ENCODE data around the gene MARVELD3.
"Not testable (repeated sequence)": the region's sequence is repeated elsewhere in the genome, so short reads cannot be mapped to it uniquely, and the experiment has no call there.

MARVELD3 gene

DNA sequence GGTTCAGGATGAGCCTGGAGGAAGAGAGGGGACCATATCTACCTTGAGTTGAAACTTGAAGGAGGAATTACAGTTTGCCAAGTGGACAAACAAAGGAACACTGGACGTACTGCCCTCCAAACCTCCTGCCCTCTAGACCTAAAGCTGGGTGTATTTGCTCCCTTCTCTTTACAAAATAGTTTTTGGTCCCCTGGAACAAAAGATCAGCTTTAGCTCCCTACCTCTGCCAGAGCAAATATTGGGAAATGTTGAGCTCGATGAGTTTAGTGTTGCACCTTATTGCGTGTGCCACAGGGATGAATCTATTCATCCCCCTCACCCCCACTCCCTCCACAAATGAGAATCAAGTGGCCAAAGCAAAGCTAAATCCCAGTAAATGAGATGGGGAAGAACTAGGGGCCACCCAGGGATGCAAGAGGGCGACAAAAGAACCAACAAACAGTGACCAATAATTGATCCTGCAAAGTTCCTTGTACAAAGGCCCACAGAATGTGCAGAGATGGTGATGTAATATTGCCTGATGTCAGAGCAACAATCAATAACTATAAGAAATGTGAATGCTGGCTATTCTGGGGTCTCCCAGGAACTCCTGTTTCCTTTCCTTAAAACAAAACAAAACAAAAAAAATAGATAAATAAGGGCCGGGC is 31.9 kb upstream of the MARVELD3 start:
- no peaks in the 10 kb centered on the region for H3K27me3 ChIP-seq (ENCODE audit: insufficient read depth, low read length, poor library complexity, severe bottlenecking)
- H3K4me3 ChIP-seq (ENCODE audit: low read length, poor library complexity, severe bottlenecking) = no peak overlapping the region
- no peaks in the 10 kb centered on the region for H3K36me3 ChIP-seq (ENCODE audit: insufficient read depth, low read length)
- no peaks in the 10 kb centered on the region for H3K9me3 ChIP-seq (ENCODE audit: insufficient read depth, low read depth, low read length)
- no peaks in the 10 kb centered on the region for H3K4me1 ChIP-seq (ENCODE audit: insufficient read depth, low read length, poor library complexity, severe bottlenecking)
- TF ChIP-seq, protein P1, sequence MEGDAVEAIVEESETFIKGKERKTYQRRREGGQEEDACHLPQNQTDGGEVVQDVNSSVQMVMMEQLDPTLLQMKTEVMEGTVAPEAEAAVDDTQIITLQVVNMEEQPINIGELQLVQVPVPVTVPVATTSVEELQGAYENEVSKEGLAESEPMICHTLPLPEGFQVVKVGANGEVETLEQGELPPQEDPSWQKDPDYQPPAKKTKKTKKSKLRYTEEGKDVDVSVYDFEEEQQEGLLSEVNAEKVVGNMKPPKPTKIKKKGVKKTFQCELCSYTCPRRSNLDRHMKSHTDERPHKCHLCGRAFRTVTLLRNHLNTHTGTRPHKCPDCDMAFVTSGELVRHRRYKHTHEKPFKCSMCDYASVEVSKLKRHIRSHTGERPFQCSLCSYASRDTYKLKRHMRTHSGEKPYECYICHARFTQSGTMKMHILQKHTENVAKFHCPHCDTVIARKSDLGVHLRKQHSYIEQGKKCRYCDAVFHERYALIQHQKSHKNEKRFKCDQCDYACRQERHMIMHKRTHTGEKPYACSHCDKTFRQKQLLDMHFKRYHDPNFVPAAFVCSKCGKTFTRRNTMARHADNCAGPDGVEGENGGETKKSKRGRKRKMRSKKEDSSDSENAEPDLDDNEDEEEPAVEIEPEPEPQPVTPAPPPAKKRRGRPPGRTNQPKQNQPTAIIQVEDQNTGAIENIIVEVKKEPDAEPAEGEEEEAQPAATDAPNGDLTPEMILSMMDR (conservative IDR thresholded peaks at IDR 0.05; ENCODE audit: low read length) = no peak
- TF ChIP-seq EZH2phosphoT487 (IDR thresholded peaks at IDR 0.05; ENCODE audit: borderline replicate concordance) = no peak
- no peaks in the 10 kb centered on the region for H3K9me2 ChIP-seq (replicated peaks; ENCODE audit: low read depth, low read length)
- no peak overlapping the region for H3K9ac ChIP-seq (ENCODE audit: low read depth, low read length, poor library complexity, severe bottlenecking)
- no peak overlapping the region for H2AFZ ChIP-seq (ENCODE audit: low read length)
- H4K20me1 ChIP-seq (ENCODE audit: insufficient read depth, low read length, poor library complexity, severe bottlenecking) = no peaks in the 10 kb centered on the region
- H3K79me2 ChIP-seq (ENCODE audit: insufficient read depth, low read length) = no peaks in the 10 kb centered on the region
- H3F3A ChIP-seq (ENCODE audit: low read depth) = no peaks in the 10 kb centered on the region
- no peak overlapping the region for H3K4me2 ChIP-seq (ENCODE audit: low read depth, low read length, poor library complexity, severe bottlenecking)

GRCh38 chr16:71595340-71595826 is 30.6 kb upstream of the MARVELD3 start:
- not testable (repeated sequence) for H3K79me2 ChIP-seq (ENCODE audit: insufficient read depth, low read length); H3K27me3 ChIP-seq (ENCODE audit: insufficient read depth, low read length, poor library complexity, severe bottlenecking)

DNA sequence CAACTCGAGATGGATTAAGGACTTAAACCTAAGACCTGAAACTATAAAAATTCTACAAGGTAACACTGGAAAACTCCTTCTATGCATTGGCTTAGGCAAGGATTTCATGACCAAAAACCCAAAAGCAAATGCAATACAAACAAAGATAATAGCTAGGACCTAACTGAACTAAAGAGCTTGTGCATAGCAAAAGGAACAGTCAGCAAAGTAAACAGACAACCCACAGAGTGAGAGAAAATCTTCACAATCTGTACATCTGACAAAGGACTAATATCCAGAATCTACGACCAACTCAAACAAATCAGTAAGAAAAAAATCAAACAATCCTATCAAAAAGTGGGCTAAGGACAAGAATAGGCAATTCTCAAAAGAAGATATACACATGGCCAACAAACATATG is 27.6 kb upstream of the MARVELD3 start:
- not testable (repeated sequence) for H3K4me3 ChIP-seq (ENCODE audit: low read length, poor library complexity, severe bottlenecking); H3K79me2 ChIP-seq (ENCODE audit: insufficient read depth, low read length); H3K9me2 ChIP-seq (replicated peaks; ENCODE audit: low read depth, low read length); H3K9me3 ChIP-seq (ENCODE audit: insufficient read depth, low read depth, low read length); H3K27me3 ChIP-seq (ENCODE audit: insufficient read depth, low read length, poor library complexity, severe bottlenecking); H4K20me1 ChIP-seq (ENCODE audit: insufficient read depth, low read length, poor library complexity, severe bottlenecking); H3K4me1 ChIP-seq (ENCODE audit: insufficient read depth, low read length, poor library complexity, severe bottlenecking); H2AFZ ChIP-seq (ENCODE audit: low read length); H3K4me2 ChIP-seq (ENCODE audit: low read depth, low read length, poor library complexity, severe bottlenecking); H3K9ac ChIP-seq (ENCODE audit: low read depth, low read length, poor library complexity, severe bottlenecking); H3K36me3 ChIP-seq (ENCODE audit: insufficient read depth, low read length); H3F3A ChIP-seq (ENCODE audit: low read depth)

More at GRCh38 chr16:71595340-71595826, 30.6 kb upstream of the MARVELD3 start:
- not testable (repeated sequence) for H4K20me1 ChIP-seq (ENCODE audit: insufficient read depth, low read length, poor library complexity, severe bottlenecking); H3K9me2 ChIP-seq (replicated peaks; ENCODE audit: low read depth, low read length); H3K36me3 ChIP-seq (ENCODE audit: insufficient read depth, low read length); H3F3A ChIP-seq (ENCODE audit: low read depth); H3K4me3 ChIP-seq (ENCODE audit: low read length, poor library complexity, severe bottlenecking); H2AFZ ChIP-seq (ENCODE audit: low read length); H3K9me3 ChIP-seq (ENCODE audit: insufficient read depth, low read depth, low read length); H3K9ac ChIP-seq (ENCODE audit: low read depth, low read length, poor library complexity, severe bottlenecking); H3K4me1 ChIP-seq (ENCODE audit: insufficient read depth, low read length, poor library complexity, severe bottlenecking); H3K4me2 ChIP-seq (ENCODE audit: low read depth, low read length, poor library complexity, severe bottlenecking)

- no peak overlapping the region for H3K4me2 ChIP-seq (ENCODE audit: low read depth, low read length, poor library complexity, severe bottlenecking)
Measured at GRCh38 chr16:71600822-71601221, 25.2 kb upstream of the MARVELD3 start.

More at GRCh38 chr16:71600822-71601221, 25.2 kb upstream of the MARVELD3 start:
- no peaks in the 10 kb centered on the region for H3K9me2 ChIP-seq (replicated peaks; ENCODE audit: low read depth, low read length)
- H2AFZ ChIP-seq (ENCODE audit: low read length) = no peak overlapping the region
- H3K9me3 ChIP-seq (ENCODE audit: insufficient read depth, low read depth, low read length) = no peaks in the 10 kb centered on the region
- no peak overlapping the region for H3K4me3 ChIP-seq (ENCODE audit: low read length, poor library complexity, severe bottlenecking)
- no peaks in the 10 kb centered on the region for H4K20me1 ChIP-seq (ENCODE audit: insufficient read depth, low read length, poor library complexity, severe bottlenecking)
- no peaks in the 10 kb centered on the region for H3K4me1 ChIP-seq (ENCODE audit: insufficient read depth, low read length, poor library complexity, severe bottlenecking)
- no peaks in the 10 kb centered on the region for H3F3A ChIP-seq (ENCODE audit: low read depth)
- no peaks in the 10 kb centered on the region for H3K27me3 ChIP-seq (ENCODE audit: insufficient read depth, low read length, poor library complexity, severe bottlenecking)
- H3K9ac ChIP-seq (ENCODE audit: low read depth, low read length, poor library complexity, severe bottlenecking) = no peak overlapping the region
- H3K79me2 ChIP-seq (ENCODE audit: insufficient read depth, low read length) = no peaks in the 10 kb centered on the region
- TF ChIP-seq, protein P1 (conservative IDR thresholded peaks at IDR 0.05; ENCODE audit: low read length) = no peak
- no peak for TF ChIP-seq EZH2phosphoT487 (IDR thresholded peaks at IDR 0.05; ENCODE audit: borderline replicate concordance)
- H3K36me3 ChIP-seq (ENCODE audit: insufficient read depth, low read length) = no peaks in the 10 kb centered on the region

Measured in Loucy (cell line).